HG02623 (cell line): Measurements from ENCODE around the gene GDF15.
"Not testable (repeated sequence)": the region's sequence is repeated elsewhere in the genome, so short reads cannot be mapped to it uniquely, and the experiment has no call there.

Source experiments
- ATAC-seq: cut with Tn5 transposase; IDR thresholded peaks from one replicate; pipeline ENCODE4 v1.9.1; 2021; ENCODE audit warnings: moderate library complexity; ENCODE audit not compliant: unreplicated experiment

Gene GDF15

DNA sequence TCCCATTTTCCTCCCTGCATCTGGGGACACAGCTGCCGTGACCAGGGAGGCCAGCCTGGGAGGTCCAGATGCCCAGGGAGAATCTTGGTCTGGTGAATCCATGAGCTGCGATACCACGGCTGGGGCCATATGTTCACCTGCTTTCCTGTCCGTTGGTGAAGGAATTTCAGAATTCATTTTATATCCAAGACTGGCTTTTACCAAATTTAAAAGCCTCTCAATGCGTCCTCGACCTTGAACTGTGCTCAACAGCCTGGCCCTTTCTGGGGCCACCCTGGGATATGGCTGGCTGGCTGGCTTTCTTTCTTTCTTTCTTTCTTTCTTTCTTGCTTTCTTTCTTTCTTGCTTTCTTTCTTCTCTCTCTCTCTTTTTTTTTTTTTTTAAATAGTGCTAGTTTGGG lies 22.2 kb upstream of the GDF15 start:
- no peak for ATAC-seq

DNA sequence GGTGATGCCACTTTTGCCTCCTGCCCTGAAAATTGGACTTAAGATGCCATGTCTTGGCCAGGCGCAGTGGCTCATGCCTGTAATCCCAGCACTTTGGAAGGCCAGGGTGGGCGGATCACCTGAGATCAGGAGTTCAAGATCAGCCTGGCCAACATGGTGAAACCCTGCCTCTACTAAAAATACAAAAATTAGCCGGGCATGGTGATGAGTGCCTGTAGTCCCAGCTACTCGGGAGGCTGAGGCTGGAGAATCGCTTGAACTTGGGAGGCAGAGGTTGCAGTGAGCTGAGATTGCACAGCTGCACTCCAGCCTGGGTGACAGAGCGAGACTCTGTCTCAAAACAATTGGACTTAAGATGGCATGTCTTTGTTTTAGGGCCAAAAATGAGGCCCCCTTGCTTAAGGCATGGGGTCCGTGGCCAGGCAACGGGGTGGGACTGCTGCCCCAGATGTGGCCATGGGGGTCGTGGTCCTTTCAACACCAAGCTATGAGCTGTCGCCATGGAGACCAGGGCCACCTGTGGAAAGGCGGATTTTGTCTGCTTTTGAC lies 21.6 kb upstream of the GDF15 start:
- not testable (repeated sequence) for ATAC-seq

DNA sequence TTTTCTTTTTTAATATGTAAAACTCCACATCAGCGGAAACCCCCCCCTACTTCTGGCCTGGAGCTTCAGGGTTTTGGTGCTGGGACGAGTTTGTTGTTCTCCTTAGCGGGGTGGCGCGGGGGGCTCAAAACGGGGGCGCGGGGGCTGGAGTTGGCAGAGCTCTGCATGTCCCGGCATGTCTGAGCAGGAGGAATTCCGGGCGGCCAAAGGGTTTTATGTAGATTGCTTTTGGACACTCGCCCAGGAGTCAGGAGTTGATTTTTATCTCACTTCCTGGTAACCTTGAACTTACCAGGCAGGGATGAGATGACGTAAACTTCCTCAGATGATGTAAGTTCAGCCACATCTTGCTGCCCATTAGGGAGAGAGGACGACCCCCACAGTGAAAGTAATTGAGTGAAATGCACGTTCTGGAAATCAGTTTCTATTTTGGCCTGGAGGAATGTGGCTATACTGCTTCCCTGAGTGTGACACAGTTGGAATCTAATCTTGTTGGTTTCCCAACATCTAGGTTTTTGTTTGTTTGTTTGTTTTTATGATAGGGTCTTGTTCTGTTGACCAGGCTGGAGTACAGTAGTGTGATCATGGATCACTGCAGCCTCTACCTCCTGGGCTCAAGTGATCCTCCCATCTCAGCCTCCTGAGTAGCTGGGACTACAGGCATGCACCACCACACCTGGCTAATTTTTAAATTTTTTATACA lies 21.0 kb upstream of the GDF15 start:
- ATAC-seq: no peak

DNA sequence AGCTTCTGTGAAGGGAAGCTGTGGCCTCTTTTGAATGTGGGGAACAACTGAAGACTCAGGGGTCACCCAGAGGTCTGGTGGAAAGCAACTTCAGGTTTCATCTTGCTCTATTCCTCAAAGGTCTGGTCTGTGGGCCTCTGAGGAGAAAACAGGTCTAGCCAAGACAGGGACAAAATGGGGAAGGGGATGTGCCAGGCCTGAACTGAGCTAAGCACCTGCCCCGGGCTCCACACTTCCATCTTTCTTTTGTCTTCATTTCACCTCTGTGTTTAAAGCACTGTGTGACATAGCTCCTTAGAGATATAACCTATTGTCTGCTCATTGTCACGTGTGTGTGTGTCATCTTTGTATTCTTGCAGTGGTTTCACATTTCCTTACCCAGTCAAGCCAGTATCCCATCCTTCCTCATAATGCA lies 19.9 kb upstream of the GDF15 start:
- no peak for ATAC-seq

DNA sequence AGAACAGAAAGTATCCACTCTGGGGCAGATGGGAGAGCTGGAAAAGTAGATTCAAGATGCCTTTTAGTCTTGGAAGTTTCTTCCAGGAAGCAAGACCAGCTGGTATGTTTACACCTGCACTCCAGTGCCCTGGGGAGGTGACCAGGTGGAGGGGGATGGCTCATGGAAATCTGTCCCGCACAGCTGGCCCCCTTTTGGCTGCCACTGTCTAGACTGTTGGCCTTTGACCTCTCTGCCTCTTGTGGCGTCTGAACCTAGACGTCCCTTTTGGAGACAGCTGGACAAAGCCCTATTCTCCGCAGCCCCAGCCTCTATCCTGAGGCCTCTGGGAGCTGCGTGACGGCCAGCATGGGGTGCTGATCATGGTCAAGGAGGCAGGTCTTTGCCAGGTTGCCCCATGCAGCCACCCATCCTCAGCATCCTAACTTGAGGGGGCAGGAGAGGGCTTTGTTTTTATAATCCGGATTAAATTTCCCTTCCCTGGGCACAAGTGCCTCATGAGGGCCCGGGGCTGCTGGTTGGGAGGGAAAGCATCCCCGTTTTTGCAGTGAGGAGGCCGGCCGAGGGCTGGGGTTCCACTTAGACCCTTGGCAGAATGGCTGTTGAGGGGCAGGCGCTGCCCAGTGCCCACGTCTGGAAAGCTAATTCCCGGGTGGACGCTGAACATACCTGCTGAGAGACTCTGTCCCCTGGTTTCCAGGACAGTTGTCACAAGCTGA lies 17.3 kb upstream of the GDF15 start:
- no peak for ATAC-seq

DNA sequence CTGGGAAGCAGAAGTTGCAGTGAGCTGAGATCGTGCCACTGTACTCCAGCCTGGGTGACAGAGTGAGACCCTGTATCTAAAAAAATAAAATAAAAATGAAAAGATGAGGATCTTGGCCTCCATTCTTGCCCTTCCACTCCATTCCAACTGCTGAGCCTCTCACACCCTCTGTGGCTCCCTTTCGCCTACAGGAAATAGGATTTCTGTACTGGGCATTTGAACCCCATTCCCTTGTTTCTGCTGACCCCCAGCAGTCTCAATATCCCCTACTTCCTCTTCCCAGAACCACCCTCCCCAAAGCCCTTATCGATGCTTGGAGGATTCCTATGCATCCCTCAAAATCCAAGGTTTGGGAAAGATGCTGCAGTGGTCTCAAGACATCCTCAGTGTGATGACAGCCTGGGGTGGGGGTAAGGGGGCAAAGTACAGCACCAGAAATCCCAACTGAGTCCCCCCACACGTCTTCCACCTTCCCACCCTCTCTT lies 12.5 kb upstream of the GDF15 start:
- no peak for ATAC-seq

DNA sequence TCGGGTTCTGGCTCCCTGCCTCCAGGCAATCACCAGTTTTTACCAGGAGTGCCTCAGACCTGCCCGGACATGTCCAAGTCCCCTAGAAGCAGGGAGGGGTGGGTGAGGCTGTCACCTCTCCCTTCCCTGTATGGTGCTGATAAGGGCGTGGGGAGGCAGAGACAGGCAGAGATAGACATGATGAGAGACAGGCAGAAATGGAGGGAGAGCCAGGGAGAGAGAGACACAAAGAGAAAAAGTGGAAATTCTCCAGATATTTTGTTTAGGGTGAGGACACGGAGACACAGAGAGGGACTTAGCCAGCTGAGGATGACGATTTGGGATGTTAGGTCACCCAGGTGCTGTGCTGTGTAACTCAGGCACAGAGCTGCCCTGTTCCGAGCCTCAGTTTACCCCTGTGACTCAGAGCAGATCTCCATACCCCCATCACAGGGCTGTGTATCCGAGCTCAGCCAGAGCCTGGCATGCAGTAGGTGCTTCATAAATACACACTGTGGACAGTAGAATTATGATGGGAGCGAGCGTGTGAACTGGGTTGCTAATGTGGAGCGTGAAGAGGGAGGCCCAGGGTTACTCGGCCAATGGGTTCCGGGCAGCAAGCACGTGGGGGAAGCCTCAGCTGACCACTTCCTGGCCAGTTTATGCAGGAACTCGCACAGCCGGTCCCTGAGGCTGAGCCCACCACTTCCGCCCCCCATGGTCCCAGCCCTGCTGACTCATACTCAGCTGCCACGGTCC lies 11.9 kb upstream of the GDF15 start:
- peak; percentile 59 for ATAC-seq

DNA sequence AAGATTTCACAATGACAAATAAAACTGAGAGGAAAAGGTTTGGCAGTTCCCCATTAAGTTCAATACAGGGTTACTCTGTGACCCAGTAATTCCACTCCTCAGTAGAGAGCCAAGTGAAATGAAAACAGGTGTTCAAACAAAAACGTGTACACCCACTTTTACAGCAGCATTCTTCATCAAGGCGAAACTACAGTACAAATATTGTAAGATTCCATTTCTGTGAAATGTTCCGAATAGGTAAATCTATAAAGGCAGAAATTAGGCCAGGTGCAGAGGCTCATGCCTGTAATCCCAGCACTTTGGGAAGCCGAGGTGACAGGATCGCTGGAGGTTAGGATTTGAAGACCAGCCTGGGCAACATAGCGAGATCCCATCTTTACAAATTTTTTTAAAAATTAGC lies 8.9 kb upstream of the GDF15 start:
- ATAC-seq: no peak

DNA sequence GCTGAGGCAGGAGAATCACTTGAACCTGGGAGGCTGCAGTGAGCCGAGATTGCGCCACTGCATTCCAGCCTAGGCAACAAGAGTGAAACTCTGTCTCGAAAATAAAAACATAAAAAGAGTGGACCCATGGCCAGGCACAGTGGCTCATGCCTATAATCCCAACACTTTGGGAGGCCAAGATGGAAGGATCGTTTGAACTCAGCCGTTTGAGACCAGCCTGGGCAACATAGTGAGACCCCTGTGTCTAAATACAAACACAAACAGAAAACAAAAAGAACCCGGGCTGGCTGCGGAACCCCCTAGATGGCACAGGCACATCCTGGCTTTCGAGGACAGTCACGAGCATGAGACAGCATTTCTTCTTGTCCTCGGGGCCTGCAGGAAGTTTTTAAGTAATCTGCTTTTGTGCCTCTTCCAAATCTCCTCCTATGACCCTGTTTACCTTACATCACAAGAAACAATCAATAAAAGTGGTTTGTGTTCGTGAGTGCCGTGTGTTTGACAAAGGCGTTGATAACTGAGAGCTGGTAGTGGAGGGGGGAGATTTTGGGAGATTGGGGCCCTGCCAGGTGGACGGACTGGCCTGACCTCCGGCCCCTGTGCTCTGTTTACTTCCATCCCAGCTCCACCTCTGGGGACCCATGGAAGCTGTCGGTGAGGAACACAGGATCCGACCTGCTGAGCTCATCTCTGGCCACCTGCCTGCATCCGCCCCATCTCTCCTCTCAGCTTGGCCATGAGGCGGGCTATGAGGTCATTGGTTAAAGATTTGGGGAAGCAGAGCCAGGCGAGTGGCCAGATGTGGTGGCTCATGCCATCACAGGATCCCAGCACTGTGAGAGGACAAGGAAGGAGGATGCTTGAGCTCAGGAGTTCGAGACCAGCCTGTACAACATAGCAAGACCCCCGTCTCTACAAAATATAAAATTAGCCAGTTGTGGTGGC lies 5.9 kb upstream of the GDF15 start:
- no peak for ATAC-seq

DNA sequence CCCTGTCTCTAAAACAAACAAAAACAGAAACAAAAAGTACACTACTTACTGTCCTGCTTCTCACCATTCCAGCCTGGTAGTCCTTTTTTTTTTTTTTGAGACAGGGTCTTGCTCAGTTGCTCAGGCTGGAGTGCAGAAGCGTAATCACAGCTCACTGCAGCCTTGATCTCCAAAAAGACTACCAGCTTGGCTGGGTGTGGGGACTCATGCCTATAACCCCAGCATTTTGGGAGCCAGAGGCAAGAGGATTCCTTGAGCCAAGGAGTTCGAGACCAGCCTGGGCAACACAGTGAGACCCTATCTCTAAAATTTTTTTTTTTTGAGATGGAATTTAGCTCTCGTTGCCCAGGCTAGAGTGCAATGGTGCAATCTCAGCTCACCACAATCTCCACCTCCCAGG lies 5.1 kb upstream of the GDF15 start:
- ATAC-seq: no peak

DNA sequence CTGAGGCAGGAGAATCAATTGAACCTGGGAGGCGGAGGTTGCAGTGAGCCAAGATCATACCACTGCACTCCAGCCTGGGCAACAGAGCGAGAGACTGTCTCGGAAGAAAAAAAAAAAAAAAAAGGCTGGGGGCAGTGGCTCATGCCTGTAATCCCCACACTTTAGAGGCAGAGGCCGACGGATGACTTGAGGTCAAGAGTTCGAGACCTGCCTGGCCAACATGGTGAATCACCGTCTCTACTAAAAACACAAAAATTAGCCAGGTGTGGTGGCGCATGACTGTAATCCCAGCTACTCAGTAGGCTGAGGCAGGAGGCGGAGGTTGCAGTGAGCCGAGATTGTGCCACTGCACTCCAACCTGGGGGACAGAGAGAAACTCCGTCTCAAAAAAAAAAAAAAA lies 2.3 kb upstream of the GDF15 start:
- not testable (repeated sequence) for ATAC-seq

DNA sequence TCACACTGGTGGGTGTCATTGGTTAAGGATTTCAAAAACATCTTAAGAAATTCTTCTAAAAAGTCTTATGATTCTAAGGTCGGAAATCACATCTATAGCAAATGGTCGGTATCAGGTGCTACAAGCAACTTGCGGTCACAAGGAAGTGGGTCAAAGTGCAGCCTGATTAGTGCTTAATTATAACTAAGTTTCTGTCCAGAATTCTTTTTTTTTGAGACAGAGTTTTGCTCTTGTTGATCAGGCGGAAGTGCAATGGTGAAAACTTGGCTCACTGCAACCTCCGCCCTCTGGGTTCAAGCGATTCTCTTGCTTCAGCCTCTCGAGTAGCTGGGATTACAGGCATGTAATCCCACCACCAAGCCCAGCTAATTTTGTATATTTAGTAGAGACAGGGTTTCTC lies 1.2 kb upstream of the GDF15 start:
- ATAC-seq: no peak

DNA sequence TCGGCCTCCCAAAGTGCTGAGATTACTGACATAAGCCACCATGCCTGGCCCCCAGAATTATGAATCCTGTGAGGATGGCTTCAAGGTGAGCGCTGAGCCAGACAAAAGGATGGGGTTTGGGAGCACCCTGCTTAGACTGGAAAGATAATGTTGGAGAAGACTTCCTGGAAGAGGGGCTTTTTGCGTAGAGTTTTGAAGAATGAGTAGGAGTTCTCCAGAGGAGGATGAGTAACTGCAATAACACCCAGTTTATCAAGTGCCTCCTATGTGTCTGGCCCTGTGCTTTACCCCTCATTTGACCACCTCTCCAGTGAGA lies 641 bp upstream of the GDF15 start:
- no peak for ATAC-seq

DNA sequence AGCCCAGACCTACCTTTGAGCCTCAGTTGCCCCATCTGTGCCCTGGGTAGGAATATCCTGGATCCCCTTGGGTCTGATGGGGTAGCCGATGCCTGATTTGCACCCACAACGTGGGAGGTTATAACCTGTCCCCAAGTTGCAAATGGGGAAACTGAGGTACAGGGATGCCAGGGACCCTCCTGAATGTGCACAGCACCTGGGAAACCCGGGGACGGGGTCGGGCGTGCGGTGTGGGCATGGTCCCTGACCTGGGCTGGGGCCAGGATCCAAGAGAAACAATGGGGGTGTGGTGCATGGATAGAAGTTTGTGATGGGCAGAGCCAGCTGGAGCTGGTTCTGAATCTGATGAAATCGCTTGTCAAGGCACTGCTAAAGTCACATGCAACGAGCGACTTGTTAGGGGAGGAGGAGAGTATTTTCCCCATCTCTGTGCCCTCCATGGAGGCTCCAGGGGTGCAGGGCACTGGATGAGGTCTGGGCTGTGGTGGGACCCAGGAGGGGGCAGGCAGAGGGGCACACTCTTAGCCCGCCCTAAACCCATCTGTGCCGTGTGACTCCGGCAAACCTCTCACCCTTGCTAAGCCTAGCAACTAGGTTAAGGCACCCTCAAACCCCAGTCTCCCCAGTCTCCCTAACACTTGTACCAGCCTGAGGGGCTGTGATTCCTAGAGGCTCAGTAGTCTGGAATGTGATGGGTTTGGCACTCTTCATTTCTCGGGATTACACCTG lies 749 bp downstream of the GDF15 start:
- ATAC-seq: no peak

DNA sequence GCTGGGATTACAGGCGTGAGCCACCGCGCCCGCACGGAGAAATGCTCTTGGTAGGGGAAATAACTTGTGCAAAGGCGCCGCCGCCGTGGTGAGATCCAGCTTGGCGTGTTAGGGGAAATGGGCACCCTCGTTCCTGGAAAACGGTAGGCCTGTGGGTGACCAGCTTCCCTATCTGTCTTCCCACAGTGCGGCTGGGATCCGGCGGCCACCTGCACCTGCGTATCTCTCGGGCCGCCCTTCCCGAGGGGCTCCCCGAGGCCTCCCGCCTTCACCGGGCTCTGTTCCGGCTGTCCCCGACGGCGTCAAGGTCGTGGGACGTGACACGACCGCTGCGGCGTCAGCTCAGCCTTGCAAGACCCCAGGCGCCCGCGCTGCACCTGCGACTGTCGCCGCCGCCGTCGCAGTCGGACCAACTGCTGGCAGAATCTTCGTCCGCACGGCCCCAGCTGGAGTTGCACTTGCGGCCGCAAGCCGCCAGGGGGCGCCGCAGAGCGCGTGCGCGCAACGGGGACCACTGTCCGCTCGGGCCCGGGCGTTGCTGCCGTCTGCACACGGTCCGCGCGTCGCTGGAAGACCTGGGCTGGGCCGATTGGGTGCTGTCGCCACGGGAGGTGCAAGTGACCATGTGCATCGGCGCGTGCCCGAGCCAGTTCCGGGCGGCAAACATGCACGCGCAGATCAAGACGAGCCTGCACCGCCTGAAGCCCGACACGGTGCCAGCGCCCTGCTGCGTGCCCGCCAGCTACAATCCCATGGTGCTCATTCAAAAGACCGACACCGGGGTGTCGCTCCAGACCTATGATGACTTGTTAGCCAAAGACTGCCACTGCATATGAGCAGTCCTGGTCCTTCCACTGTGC lies 2.4 kb downstream of the GDF15 start:
- ATAC-seq: peak; percentile 60

DNA sequence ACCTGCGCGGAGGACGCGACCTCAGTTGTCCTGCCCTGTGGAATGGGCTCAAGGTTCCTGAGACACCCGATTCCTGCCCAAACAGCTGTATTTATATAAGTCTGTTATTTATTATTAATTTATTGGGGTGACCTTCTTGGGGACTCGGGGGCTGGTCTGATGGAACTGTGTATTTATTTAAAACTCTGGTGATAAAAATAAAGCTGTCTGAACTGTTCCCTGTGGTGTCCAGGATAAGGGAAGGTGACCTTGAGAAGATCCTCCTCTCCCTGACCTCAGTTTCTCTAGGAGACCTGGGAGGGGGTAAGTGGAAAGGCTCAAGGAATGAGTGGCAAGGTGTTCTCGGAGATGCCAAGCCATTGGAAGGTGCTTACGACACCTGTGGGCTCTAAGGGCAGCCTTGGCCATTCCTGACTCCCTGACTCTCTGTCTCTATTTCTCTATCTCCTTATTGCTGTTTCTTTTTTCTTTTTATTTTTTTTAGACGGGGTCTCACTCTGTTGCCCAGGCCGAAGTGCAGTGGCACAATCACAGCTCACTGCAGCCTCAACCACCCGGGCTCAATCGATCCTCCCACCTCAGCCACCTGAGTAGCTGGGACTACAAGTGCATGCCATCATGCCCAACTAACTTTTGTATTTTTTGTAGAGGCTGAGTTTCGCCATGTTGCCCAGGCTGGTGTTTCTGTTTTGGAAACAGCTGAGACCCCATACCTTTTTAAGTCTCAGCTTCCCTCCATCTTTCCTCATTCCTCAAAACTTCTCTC lies 3.2 kb downstream of the GDF15 start:
- no peak for ATAC-seq

DNA sequence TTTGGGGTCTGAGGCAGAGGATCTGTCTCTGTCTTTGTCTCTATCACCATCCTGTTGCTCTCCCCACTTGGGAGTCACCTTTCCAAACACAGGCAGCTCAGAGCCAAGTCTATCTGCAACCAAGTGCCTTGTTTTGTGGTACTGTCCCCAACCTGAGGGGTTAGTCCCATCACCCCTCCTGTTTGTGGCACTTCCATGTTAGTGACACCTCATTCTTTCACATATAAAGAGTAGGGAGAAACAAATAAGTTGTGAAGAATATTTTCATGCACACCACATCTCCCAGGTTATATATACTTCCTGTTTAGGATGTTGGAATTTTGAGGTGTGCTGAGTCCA lies 3.7 kb downstream of the GDF15 start:
- ATAC-seq: no peak
